PFSK-1 (cell line): ENCODE results near the gene BACE2.

Source experiments
- FOXP2 ChIP-seq: optimal IDR thresholded peaks from 2 replicates; pipeline ENCODE3; 2011; ENCODE audit warnings: borderline replicate concordance, control low read depth, inconsistent platforms; ENCODE audit not compliant: insufficient read depth; ENCODE audit errors: extremely low read length, extremely low read depth
- POLR2AphosphoS5 ChIP-seq: IDR thresholded peaks from 2 replicates; pipeline ENCODE4 v1.6.1; 2012; ENCODE audit warnings: low read depth, mild to moderate bottlenecking, control low read depth, low read length, moderate library complexity
- SIN3A ChIP-seq: IDR thresholded peaks from 2 replicates; pipeline ENCODE4 v1.6.1; 2012; ENCODE audit warnings: mild to moderate bottlenecking, low read length, moderate library complexity, borderline replicate concordance; ENCODE audit not compliant: insufficient read depth
- TAF1 ChIP-seq: IDR thresholded peaks from 2 replicates; pipeline ENCODE4 v1.6.1; 2012; ENCODE audit warnings: low read length, control low read depth, borderline replicate concordance; ENCODE audit not compliant: insufficient read depth
- TF ChIP-seq, protein P1 (sequence below), 2 experiments: IDR thresholded peaks; 2 replicates each; pipeline versions ENCODE4 v1.6.1 to v1.8.0; 2011 to 2012; ENCODE audit warnings: low read depth in 2 of 2, low read length in 2 of 2, control low read depth in 1 of 2, inconsistent platforms in 1 of 2, mild to moderate bottlenecking in 1 of 2, moderate library complexity in 1 of 2; ENCODE audit not compliant: insufficient read depth in 1 of 2

Gene BACE2

DNA sequence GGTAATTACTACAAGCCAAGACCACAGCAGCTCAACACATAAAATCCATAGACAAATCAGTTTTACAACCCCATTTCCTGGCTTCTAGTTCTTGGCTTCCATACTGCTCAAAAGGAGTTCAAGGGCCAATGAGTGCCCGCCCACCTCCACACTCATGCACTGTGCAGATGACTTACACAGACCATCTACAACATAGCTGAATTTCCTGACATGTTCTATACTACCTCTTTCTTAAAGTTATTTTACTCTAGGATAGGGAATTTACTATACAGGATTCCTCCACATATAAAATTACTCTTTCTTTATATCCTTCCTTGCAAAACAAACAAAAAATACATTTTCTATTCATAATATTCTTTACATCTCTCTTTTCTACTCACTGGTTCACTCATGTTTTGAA is 14.6 kb downstream of the BACE2 start:
- TF ChIP-seq POLR2AphosphoS5 (no peak), SIN3A (no peak)

DNA sequence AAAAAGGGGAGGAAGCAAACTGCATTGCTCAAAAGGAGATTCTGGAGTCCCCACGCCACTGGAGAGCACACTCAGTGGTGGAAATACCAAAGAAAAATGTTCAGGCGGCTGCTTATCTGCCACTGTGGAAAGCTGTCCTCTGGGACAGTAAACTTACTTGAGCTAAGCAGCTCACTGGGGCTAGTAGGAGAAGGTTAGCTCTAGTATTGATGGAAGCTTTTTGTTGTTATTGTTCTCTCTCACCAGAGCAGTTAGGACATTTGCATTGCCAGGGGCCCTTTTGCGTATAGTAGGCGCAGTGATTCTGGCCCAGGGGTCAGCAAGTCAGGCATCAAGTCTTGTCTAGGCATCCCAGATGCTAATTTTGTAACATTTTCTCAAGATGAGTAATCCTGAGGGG is 15.6 kb downstream of the BACE2 start:
- TF ChIP-seq SIN3A (no peak), FOXP2 (no peak), TAF1 (no peak), POLR2AphosphoS5 (no peak)
- TF ChIP-seq, protein P1, sequence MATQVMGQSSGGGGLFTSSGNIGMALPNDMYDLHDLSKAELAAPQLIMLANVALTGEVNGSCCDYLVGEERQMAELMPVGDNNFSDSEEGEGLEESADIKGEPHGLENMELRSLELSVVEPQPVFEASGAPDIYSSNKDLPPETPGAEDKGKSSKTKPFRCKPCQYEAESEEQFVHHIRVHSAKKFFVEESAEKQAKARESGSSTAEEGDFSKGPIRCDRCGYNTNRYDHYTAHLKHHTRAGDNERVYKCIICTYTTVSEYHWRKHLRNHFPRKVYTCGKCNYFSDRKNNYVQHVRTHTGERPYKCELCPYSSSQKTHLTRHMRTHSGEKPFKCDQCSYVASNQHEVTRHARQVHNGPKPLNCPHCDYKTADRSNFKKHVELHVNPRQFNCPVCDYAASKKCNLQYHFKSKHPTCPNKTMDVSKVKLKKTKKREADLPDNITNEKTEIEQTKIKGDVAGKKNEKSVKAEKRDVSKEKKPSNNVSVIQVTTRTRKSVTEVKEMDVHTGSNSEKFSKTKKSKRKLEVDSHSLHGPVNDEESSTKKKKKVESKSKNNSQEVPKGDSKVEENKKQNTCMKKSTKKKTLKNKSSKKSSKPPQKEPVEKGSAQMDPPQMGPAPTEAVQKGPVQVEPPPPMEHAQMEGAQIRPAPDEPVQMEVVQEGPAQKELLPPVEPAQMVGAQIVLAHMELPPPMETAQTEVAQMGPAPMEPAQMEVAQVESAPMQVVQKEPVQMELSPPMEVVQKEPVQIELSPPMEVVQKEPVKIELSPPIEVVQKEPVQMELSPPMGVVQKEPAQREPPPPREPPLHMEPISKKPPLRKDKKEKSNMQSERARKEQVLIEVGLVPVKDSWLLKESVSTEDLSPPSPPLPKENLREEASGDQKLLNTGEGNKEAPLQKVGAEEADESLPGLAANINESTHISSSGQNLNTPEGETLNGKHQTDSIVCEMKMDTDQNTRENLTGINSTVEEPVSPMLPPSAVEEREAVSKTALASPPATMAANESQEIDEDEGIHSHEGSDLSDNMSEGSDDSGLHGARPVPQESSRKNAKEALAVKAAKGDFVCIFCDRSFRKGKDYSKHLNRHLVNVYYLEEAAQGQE (IDR thresholded peaks at IDR 0.05; ENCODE audit: insufficient read depth in 1 of 2, low read depth in 2 of 2, low read length in 2 of 2): no peak

DNA sequence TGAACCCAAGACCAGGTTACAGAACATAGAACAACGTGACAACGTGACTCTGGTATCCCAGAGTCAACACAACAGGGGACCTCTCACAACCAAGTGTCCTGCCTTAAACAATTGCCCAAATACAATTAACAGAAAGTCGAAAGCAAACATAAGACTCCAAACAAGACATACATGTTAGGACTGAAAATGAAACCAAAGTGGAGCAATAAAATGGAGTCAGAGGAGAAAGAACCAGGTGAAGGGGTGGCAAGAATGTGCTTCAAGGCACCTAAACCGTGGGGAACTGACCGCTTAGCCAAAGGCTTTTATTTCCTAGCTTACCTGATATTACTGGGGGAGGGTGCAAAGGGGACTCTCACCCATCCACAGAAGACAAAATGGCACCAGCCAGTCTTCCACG is 17.8 kb downstream of the BACE2 start:
- no peak for TF ChIP-seq SIN3A
- TF ChIP-seq TAF1: no peak
- no peak for TF ChIP-seq POLR2AphosphoS5
- TF ChIP-seq, protein P1 (IDR thresholded peaks at IDR 0.05; ENCODE audit: insufficient read depth in 1 of 2, low read depth in 2 of 2, low read length in 2 of 2): no peak
- TF ChIP-seq FOXP2: no peak

DNA sequence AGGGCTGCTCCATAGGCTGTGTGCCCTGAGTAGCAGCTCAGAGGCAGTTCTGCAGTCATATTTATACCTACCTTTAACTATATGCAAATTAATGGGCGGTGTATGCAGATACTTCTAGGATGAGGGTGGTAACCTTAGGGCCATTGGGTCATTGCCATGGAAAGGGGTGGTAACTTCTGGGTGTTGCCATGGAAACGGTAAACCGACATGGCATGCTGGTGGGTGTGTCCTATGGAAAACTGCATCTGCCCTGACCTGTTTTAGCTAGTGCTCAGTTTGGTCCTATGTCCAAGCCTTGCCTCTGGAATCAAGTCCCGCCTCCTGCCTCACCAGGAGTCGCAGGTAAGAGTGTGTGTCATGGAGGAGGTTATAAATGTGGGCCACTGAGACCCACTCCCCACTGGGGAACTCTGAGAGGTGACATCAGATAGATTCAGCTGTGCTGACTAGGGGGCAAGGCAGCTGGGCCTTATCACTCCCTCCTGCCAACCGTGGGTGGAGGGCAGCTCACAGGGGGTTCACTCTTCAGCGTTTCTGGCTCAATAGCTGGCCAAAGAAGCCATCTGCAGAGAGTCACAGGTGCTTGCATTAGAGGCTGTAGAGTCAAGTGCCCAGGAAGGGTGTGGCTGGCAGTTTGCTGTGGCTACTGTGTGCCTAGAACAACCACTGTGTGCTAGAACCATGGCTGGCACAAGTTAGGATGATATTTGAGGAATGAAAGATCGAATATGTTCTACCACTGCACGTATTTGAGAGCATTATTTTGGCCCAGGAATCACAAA is 19.0 kb downstream of the BACE2 start:
- TF ChIP-seq TAF1: no peak
- TF ChIP-seq, protein P1 (IDR thresholded peaks at IDR 0.05; ENCODE audit: insufficient read depth in 1 of 2, low read depth in 2 of 2, low read length in 2 of 2): no peak
- TF ChIP-seq SIN3A: no peak
- TF ChIP-seq FOXP2: no peak
- no peak for TF ChIP-seq POLR2AphosphoS5

DNA sequence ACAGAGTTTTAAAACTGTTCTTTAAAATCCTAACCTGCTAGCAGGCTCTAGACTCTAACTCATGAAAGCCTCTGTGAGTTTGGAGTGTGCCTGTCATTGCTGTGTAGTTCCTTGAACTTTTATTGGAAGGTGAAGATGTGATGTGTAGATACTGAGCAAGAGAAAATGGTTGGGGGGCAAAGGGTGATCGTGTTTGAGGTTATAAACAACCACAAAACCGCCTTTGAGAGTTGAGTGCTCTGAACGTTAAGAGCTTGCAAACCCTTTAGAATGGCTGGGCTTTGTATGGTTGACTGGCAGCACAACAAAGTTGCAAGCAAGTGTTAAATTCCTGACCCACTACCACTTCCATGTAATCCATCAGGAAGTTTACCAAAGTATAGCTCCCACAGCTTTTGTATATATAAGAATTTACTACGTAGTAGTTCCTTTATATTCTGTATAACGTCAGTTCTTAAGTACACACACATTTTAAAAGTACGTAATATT is 19.6 kb downstream of the BACE2 start:
- no peak for TF ChIP-seq FOXP2
- no peak for TF ChIP-seq SIN3A
- no peak for TF ChIP-seq TAF1
- TF ChIP-seq, protein P1 (IDR thresholded peaks at IDR 0.05; ENCODE audit: insufficient read depth in 1 of 2, low read depth in 2 of 2, low read length in 2 of 2): no peak
- no peak for TF ChIP-seq POLR2AphosphoS5
